Activated CD8-positive, alpha-beta T cell treated with anti-CD3 and anti-CD28 coated beads, Interleukin-2, amount 10 ng/mL, durations not matched to agents 7 days and 5 days (primary cell): Measurements from ENCODE around the gene SCYGR6. TPM values are rescaled to one million over a fixed set of nuclear protein-coding genes. Genes with fewer than 3 reads are reported as not detected.
"Not testable (repeated sequence)": the region's sequence is repeated elsewhere in the genome, so short reads cannot be mapped to it uniquely, and the experiment has no call there.

Experiments used
- ATAC-seq: fragments of 150-1000 bp; cut with Tn5 transposase; one replicate; pipeline ENCODE4 v1.10.0; 2021; ENCODE audit warnings: moderate library complexity
- CTCF ChIA-PET: fragments of 350-600 bp; sonication (Branson Sonifier 250); formaldehyde crosslinking; loops from one replicate; lab custom pipeline; 2021; ENCODE audit warnings: antibody characterized with exemption; lab: Charles Lee
- POLR2A ChIA-PET: fragments of 350-600 bp; sonication (Branson Sonifier 250); formaldehyde crosslinking; loops from one replicate; lab custom pipeline; 2021; ENCODE audit warnings: antibody characterized with exemption; lab: Charles Lee
- DNase-seq: peaks from one replicate; pipeline ENCODE4 v3.0.0-alpha.2; 2020
- H3K27ac Mint-ChIP-seq: one replicate; pipeline ENCODE4 v1.8.0; 2021; ENCODE audit warnings: mild to moderate bottlenecking, mixed read lengths
- H3K27me3 Mint-ChIP-seq: one replicate; pipeline ENCODE4 v1.8.0; 2021; ENCODE audit warnings: low read depth, mixed read lengths
- H3K36me3 Mint-ChIP-seq: one replicate; pipeline ENCODE4 v1.8.0; 2021; ENCODE audit warnings: low read depth, mixed read lengths
- H3K4me1 Mint-ChIP-seq: one replicate; pipeline ENCODE4 v1.8.0; 2021; ENCODE audit warnings: low read depth, mixed read lengths
- H3K4me3 Mint-ChIP-seq: one replicate; pipeline ENCODE4 v1.8.0; 2021; ENCODE audit warnings: mild to moderate bottlenecking, mixed read lengths
- H3K9me3 Mint-ChIP-seq: one replicate; pipeline ENCODE4 v1.8.0; 2022; ENCODE audit warnings: mixed read lengths; ENCODE audit not compliant: insufficient read depth
- total RNA-seq, 2 experiments: library from RNA; stranded (reverse); gene quantifications; one replicate each; pipeline ENCODE4 v1.2.3, GENCODE V29; 2021

SCYGR6 gene
- total RNA-seq, 2 experiments from 2014 or later, result not detected

DNA sequence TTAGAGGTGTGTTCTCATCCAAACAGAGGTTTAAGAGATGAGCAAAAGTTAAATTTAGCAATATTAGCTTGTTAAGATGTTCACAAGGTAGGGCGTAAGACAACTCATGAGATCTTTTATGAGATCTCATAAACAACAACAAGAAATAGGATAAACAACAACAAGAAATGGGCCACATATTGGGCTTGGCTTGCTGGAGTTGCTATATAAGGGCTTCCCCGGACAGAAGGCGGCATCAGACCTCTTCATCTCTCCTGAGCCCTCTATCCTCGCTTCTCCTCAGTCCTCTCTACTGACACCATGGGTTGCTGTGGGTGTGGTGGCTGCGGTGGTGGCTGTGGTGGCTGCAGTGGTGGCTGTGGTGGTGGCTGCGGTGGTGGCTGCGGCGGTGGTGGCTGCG, 21.0 kb upstream of the SCYGR6 start, which contains the start of gene SCYGR8:
SCYGR8 (plus strand) TSS at position 301 of the 400 bp plus-strand sequence; CDS start at position 301, 0 bp downstream.
- Mint-ChIP-seq H3K4me1 (no peaks in the 10 kb centered on the region), H3K27ac (no peak within 1 kb of the TSS), H3K36me3 (no peaks in the 10 kb centered on the region), H3K4me3 (no peak within 1 kb of the TSS), H3K27me3 (peaks cover 3% of the 10 kb centered on the region), H3K9me3 (no peaks in the 10 kb centered on the region)
- ChIA-PET CTCF (no interaction called here), POLR2A (no interaction called here)
- ATAC-seq (no peak), DNase-seq (no peak)

DNA sequence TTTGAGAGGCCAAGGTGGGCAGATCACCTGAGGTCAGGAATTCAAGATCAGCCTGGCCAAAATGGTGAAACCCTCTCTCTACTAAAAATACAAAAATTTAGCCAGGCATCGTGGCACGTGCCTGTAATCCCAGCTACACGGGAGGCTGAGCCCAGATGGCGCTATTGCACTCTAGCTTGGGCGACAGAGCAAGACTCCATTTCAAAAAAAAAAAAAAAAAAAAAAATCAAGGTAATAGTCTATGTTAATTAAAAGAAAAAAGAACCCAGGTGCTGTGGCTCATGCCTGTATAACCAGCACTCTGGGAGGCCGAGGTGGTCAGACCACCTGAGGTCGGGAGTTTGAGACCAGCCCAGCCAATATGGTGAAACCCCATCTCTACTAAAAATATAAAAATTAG, 16.1 kb upstream of the SCYGR6 start:
- H3K27ac Mint-ChIP-seq, H3K27me3 Mint-ChIP-seq, H3K9me3 Mint-ChIP-seq, H3K4me1 Mint-ChIP-seq, H3K4me3 Mint-ChIP-seq, DNase-seq, CTCF ChIA-PET, ATAC-seq, H3K36me3 Mint-ChIP-seq, POLR2A ChIA-PET: not testable (repeated sequence)

DNA sequence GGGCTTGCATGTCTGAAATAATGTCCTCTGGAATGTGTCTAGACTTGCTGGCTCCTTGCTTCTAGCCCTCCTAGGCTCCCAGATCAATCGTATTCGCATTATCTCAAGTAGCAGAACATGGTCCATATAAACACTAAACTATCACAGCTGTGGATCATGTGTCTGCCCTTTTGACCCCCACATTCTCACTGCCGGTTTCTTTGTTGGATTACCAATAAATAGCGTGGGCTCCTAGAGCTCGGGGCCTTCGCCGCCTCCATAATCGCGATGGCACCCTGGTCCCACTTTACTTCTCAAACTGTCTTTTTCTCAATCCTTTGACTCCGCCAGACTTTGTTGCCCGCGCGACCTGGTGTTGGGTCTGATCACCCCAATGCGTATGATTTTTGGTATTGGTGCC, 14.8 kb upstream of the SCYGR6 start:
- no peaks in the 10 kb centered on the region for H3K36me3 Mint-ChIP-seq
- no peak overlapping the region for H3K4me3 Mint-ChIP-seq
- ATAC-seq (no peak), DNase-seq (no peak)
- no peak overlapping the region for H3K27ac Mint-ChIP-seq
- POLR2A ChIA-PET, result no interaction called here
- H3K9me3 Mint-ChIP-seq, result no peaks in the 10 kb centered on the region
- CTCF ChIA-PET, result no interaction called here
- no peaks in the 10 kb centered on the region for H3K27me3 Mint-ChIP-seq
- H3K4me1 Mint-ChIP-seq, result no peaks in the 10 kb centered on the region

DNA sequence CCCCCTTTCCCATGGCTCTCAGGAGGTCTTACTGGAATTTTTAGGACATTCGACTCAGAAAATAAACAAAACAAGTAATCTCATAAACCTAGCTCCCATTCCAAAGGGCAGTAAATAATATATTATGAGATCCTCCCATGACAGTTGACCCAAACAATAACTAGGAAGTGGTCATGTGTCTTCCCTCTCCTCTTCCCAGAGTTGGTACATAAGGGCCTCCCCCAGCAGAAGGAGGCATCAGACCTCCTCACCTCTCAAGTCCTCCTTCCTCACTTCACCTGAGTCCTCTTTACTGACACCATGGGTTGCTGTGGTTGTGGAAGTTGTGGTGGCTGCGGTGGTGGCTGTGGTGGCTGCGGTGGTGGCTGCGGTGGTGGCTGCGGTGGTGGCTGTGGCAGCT, 3.5 kb upstream of the SCYGR6 start, which contains the start of gene SCYGR7:
SCYGR7 (plus strand) TSS at position 301 of the 400 bp plus-strand sequence; CDS start at position 301, 0 bp downstream.
- ChIA-PET POLR2A (no interaction called here), CTCF (no interaction called here)
- no peaks in the 10 kb centered on the region for H3K4me1 Mint-ChIP-seq
- H3K27me3 Mint-ChIP-seq, result no peaks in the 10 kb centered on the region
- DNase-seq (no peak), ATAC-seq (no peak)
- no peaks in the 10 kb centered on the region for H3K9me3 Mint-ChIP-seq
- no peaks in the 10 kb centered on the region for H3K36me3 Mint-ChIP-seq
- H3K4me3 Mint-ChIP-seq, result no peak within 1 kb of the TSS
- H3K27ac Mint-ChIP-seq, result no peak within 1 kb of the TSS

DNA sequence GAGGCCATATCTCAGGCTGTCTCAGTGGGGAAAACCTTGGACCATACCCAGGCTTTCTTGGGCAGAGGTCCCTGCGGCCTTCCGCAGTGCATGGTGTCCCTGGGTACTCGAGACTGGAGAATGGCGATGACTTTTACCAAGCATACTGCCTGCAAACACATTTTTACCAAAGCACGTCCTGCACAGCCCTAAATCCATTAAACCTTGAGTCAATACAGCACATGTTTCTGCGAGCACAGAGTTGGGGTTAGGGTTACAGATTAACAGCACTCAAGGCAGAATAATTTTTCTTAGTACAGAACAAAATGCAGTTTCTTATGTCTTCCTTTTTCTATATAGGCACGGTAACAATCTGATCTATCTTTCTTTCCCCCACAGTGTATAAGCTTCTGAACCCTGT, 1.7 kb downstream of the SCYGR6 start:
- POLR2A ChIA-PET, H3K4me1 Mint-ChIP-seq, H3K27me3 Mint-ChIP-seq, H3K4me3 Mint-ChIP-seq, H3K27ac Mint-ChIP-seq, H3K36me3 Mint-ChIP-seq, CTCF ChIA-PET, H3K9me3 Mint-ChIP-seq, DNase-seq, ATAC-seq: not testable (repeated sequence)

DNA sequence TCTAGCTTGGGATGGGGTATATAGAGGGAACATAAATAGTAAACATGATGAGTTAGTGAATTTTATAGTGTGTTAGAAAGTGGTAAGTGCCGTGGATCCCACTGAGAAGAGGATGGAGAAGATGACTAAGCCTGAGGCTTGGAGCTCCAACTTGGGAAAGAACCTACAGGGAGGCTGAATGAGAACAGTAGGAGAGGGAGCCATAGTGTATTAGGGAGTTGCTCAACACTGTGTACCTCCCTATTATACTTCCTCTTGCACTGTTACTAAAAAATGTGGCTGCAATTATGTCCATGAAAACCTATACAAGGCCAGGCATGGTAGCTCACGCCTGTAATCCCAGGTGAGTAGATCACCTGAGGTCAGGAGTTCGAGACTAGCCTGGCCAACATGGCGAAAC, 3.9 kb downstream of the SCYGR6 start:
- DNase-seq (no peak), ATAC-seq (no peak)
- Mint-ChIP-seq H3K4me3 (no peak overlapping the region), H3K4me1 (no peaks in the 10 kb centered on the region), H3K27ac (no peak overlapping the region), H3K9me3 (no peaks in the 10 kb centered on the region), H3K36me3 (no peaks in the 10 kb centered on the region), H3K27me3 (peaks cover 7% of the 10 kb centered on the region)
- ChIA-PET POLR2A (no interaction called here), CTCF (no interaction called here)

DNA sequence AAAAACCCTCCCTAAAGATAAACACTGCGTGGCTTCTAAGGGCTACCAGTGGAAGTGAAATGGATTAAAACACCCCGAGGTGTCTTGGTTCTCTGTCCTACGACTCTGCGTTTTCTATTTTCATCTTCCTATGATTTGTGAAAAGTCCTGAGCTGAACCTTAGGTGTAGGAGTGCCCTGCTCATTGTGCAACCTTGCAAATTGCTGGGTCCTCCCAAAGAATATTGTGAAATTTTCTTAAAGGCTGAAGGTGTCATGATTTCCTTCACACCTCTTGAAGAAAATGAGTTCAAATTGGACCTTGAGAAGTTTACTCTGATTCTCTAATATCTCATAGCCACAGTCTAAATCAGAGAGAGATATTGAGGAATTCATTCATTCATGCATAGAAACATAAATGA, 4.9 kb downstream of the SCYGR6 start:
- ChIA-PET POLR2A (interaction anchor here (0.7 kb wide), 1 partner anchor 1562 kb away, joined by 3 read pairs; no protein-coding TSS in a partner anchor), CTCF (no interaction called here)

DNA sequence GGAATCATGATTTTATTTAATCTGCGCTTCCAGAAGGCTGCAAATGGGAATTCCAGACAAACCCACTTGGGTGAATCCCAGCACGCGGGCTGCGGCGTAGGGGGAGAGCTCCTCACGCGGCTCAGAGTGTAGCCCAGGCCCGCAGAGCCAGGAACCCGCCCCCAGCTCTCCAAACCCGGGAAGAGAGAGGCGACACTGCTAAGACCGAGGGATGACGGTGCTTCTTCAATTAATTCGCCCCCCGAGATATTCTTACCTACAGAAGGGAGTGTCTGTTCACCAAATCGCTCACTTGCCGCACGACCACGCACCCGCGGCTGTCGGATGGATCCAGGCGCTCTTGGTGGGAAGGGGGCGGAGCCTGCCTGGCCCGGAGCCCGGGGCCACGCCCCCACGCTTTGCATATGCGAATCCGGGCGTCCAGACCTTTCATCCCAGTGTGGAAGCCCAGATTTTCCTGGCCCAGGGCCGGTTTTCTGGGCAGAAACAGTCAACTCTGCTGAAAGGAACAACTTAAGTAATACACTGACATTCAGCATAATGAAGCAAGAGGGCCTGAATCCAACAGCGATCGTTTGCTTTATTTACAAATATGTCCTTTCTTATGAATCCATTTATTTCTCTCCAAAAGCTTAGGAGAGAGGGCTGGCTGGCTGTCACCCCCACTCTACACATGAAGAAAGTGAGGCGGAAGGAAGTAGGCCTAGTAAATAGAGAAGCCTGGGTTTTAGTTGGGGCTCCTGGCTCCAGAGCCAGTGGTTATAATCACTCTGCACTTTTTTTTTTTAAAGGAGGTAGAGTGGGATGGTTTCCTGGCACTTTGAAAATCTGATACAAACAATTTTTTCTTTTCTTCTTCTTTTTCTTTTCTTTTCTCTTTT, 6.6 kb downstream of the SCYGR6 start, which contains the start of gene SLC19A3:
SLC19A3 (minus strand) TSS at position 342 of the 881 bp plus-strand sequence. CDS start 15,710 bp downstream, outside the sequence.
- no peak within 1 kb of the TSS for H3K4me3 Mint-ChIP-seq
- ATAC-seq (no peak), DNase-seq (no peak)
- no peaks in the 10 kb centered on the region for H3K4me1 Mint-ChIP-seq
- ChIA-PET CTCF (no interaction called here), POLR2A (no interaction called here)
- no peak within 1 kb of the TSS for H3K27ac Mint-ChIP-seq
- H3K36me3 Mint-ChIP-seq, result no peaks in the 10 kb centered on the region
- H3K9me3 Mint-ChIP-seq, result no peaks in the 10 kb centered on the region
- peaks cover 7% of the 10 kb centered on the region for H3K27me3 Mint-ChIP-seq

More for the DNA sequence above, 4.9 kb downstream of the SCYGR6 start:
- Mint-ChIP-seq H3K27me3 (peaks cover 7% of the 10 kb centered on the region), H3K27ac (no peak overlapping the region), H3K4me3 (no peak overlapping the region), H3K9me3 (no peaks in the 10 kb centered on the region), H3K36me3 (no peaks in the 10 kb centered on the region), H3K4me1 (no peaks in the 10 kb centered on the region)
- ATAC-seq, result no peak
- DNase-seq, result no peak

DNA sequence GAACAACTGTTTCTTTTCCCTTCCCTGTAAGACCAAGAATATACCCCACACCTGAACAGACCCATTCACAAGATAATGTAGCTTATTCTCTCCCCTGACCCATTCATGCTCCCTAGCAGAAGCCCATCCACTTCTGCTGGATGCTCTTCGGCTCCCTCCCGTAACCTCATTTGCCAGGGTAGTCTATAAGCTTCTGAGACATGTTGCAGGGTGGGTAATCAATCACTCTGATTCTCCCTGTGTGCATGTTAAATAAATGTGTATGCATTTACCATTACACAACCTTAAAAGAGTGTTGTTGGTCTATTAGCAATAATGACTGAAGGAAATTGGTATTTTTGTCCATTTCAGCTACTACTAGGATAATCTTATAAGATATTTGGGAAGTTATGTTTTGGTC, 8.1 kb downstream of the SCYGR6 start:
- DNase-seq, result no peak
- Mint-ChIP-seq H3K36me3 (no peaks in the 10 kb centered on the region), H3K9me3 (no peaks in the 10 kb centered on the region), H3K4me1 (no peaks in the 10 kb centered on the region), H3K4me3 (no peak overlapping the region), H3K27ac (no peak overlapping the region), H3K27me3 (peaks cover 8% of the 10 kb centered on the region)
- CTCF ChIA-PET, result interaction anchor here (1.4 kb wide), 1 partner anchor 59 kb away, joined by 5 read pairs; no protein-coding TSS in a partner anchor
- ATAC-seq, result no peak
- POLR2A ChIA-PET, result no interaction called here

DNA sequence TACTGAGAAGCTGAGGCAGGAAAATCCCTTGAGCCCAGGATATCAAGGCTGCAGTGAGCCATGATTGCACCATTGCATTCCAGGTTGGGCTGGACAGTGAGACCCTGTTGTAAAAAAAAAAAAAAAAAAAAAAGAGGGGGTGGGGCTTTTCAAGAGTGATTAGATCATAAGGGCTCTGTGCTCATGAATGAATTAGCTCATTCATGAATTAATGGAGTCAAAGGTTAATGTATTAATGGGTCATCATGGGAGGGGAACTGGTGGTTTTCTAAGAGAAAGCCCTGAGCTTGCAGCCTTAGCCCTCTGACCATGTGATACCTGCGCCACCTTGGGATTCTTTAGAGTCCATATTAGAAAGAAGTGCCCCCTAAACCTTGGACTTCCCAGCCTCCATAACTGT, 11.3 kb downstream of the SCYGR6 start:
- H3K27me3 Mint-ChIP-seq, result peaks cover 8% of the 10 kb centered on the region
- no peak for DNase-seq
- no peaks in the 10 kb centered on the region for H3K36me3 Mint-ChIP-seq
- no peaks in the 10 kb centered on the region for H3K4me1 Mint-ChIP-seq
- H3K9me3 Mint-ChIP-seq, result no peaks in the 10 kb centered on the region
- ChIA-PET CTCF (no interaction called here), POLR2A (no interaction called here)
- no peak overlapping the region for H3K27ac Mint-ChIP-seq
- no peak overlapping the region for H3K4me3 Mint-ChIP-seq
- no peak for ATAC-seq

DNA sequence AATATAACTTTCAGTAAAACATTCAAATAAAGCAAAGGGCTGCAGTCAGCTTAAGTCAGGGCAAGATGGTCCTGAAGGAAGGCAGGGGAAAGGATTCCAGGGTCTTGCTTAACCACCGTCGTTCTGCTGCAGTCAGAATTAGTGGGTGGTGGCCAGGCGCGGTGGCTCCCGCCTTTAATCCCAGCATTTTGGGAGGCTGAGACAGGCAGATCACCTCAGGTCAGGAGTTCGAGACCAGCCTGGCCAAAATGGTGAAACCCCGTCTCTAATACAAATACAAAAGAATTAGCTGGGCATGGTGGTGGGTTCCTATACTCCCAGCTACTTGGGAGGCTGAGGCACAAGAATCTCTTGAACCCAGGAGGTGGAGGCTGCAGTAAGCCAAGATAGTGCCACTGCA, 13.6 kb downstream of the SCYGR6 start:
- Mint-ChIP-seq H3K27me3 (peaks cover 3% of the 10 kb centered on the region), H3K4me1 (no peaks in the 10 kb centered on the region), H3K36me3 (no peaks in the 10 kb centered on the region), H3K27ac (no peak overlapping the region), H3K9me3 (no peaks in the 10 kb centered on the region), H3K4me3 (no peak overlapping the region)
- ATAC-seq (no peak), DNase-seq (no peak)
- CTCF ChIA-PET, result no interaction called here
- POLR2A ChIA-PET, result no interaction called here

DNA sequence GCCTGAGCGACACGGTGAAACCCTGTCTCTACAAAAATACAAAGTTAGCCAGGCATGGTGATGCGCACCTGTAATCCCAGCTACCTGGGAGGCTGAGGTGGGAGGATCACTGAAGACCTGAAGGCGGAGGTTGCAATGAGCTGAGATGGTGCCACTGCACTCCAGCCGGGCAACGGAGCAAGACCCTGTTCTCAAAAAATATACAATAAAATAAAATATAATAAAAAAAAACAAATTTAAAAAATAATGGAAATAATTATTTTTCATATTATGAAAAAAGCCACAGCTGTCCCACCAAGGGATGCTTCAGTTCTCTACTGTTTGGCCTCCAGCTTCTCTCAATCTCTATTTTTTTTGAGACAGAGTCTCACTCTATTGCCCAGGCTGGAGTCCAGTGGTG, 17.2 kb downstream of the SCYGR6 start:
- Mint-ChIP-seq H3K27ac (no peak overlapping the region), H3K4me3 (no peak overlapping the region), H3K4me1 (no peaks in the 10 kb centered on the region), H3K27me3 (no peaks in the 10 kb centered on the region), H3K9me3 (no peaks in the 10 kb centered on the region), H3K36me3 (no peaks in the 10 kb centered on the region)
- ChIA-PET POLR2A (no interaction called here), CTCF (no interaction called here)
- DNase-seq (no peak), ATAC-seq (no peak)
